HepG2 (cell line): Measurements from ENCODE around the gene EFCAB8. TPM values are rescaled to one million over a fixed set of nuclear protein-coding genes. Genes with fewer than 3 reads are reported as not detected.

ENCODE experiments used
- CBX2 ChIP-seq, 2 experiments: fragments of 200-600 bp in 1 of 2; sonication (generic); formaldehyde crosslinking in 1 of 2; IDR thresholded peaks; 2 replicates each; pipeline versions ENCODE4 v1.7.0 to v1.8.1; 2018 to 2022; ENCODE audit warnings: low read depth in 2 of 2, low read length in 1 of 2, mild to moderate bottlenecking in 1 of 2, missing genetic modification reagents in 1 of 2
- HHEX ChIP-seq: IDR thresholded peaks from 2 replicates; pipeline ENCODE4 v1.6.1; 2016; ENCODE audit warnings: control low read depth
- PLRG1 ChIP-seq: fragments of 450-650 bp; conservative IDR thresholded peaks from 2 replicates; pipeline ENCODE4 v1.6.1; 2016
- RAD51 ChIP-seq: fragments of 450-650 bp; IDR thresholded peaks from 2 replicates; pipeline ENCODE4 v1.6.1; 2016; ENCODE audit warnings: borderline replicate concordance
- RBM39 ChIP-seq: fragments of 200-400 bp; formaldehyde crosslinking; IDR thresholded peaks from one replicate; pipeline ENCODE4 v1.6.1; 2018; ENCODE audit warnings: antibody characterized with exemption, mild to moderate bottlenecking, low read depth, low read length; ENCODE audit not compliant: poor library complexity, severe bottlenecking
- ZNF570 ChIP-seq: sonication (generic); formaldehyde crosslinking; IDR thresholded peaks from 2 replicates; pipeline ENCODE4 v1.4.0; 2020; ENCODE audit warnings: mild to moderate bottlenecking, missing genetic modification reagents, borderline replicate concordance
- polyA plus RNA-seq, 8 experiments: library from polyadenylated mRNA; depleted of rRNA in 3 of 8; stranded (reverse) in 7 of 8; unstranded in 1 of 8; fragments of >200 nt; fragmentation: Illumina TruSeq in 4 of 8; extraction: Trizol in 4 of 8; gene quantifications; 2 replicates each; pipeline versions ENCODE4 v1.2.1 to v1.2.3, GENCODE V29; 2011 to 2016; ENCODE audit warnings: low read depth in 4 of 8, missing spikeins in 1 of 8, mixed read lengths in 1 of 8; ENCODE audit not compliant: insufficient read depth in 1 of 8
- total RNA-seq, 5 experiments: library from RNA; depleted of rRNA; stranded (reverse); fragments of >200 nt; fragmentation: Illumina TruSeq; extraction: Trizol; gene quantifications; 2 replicates each; pipeline ENCODE4 v1.2.3, GENCODE V29; 2016; ENCODE audit warnings: low read depth in 1 of 5
- TF ChIP-seq, protein P1 (sequence below): conservative IDR thresholded peaks from 2 replicates; pipeline ENCODE4 v1.6.1; 2018; ENCODE audit warnings: missing genetic modification reagents
- TF ChIP-seq, protein P2 (sequence below): sonication (generic); formaldehyde crosslinking; conservative IDR thresholded peaks from 2 replicates; pipeline ENCODE4 v1.8.0; 2022; ENCODE audit warnings: mild to moderate bottlenecking, moderate library complexity, missing genetic modification reagents
- TF ChIP-seq, protein P3 (sequence below): sonication (generic); formaldehyde crosslinking; IDR thresholded peaks from 2 replicates; pipeline ENCODE4 v1.4.0; 2020; ENCODE audit warnings: mild to moderate bottlenecking, missing genetic modification reagents
- TF ChIP-seq, protein P4 (sequence below): sonication (generic); formaldehyde crosslinking; IDR thresholded peaks from 2 replicates; pipeline ENCODE4 v1.5.0; 2020; ENCODE audit warnings: mild to moderate bottlenecking, missing genetic modification reagents
- TF ChIP-seq, protein P5 (sequence below): sonication (generic); formaldehyde crosslinking; IDR thresholded peaks from 2 replicates; pipeline ENCODE4 v1.5.1; 2020; ENCODE audit warnings: missing genetic modification reagents, mild to moderate bottlenecking, borderline replicate concordance
- TF ChIP-seq, protein P6 (sequence below): fragments of 450-650 bp; IDR thresholded peaks from 2 replicates; pipeline ENCODE4 v1.6.1; 2016

Gene EFCAB8
- total and polyA plus RNA-seq, 2 of the 13 experiments (the other 11 are each of a cell fraction or from before 2014, with no cell fraction given), result 0.15 to 0.22 TPM

DNA sequence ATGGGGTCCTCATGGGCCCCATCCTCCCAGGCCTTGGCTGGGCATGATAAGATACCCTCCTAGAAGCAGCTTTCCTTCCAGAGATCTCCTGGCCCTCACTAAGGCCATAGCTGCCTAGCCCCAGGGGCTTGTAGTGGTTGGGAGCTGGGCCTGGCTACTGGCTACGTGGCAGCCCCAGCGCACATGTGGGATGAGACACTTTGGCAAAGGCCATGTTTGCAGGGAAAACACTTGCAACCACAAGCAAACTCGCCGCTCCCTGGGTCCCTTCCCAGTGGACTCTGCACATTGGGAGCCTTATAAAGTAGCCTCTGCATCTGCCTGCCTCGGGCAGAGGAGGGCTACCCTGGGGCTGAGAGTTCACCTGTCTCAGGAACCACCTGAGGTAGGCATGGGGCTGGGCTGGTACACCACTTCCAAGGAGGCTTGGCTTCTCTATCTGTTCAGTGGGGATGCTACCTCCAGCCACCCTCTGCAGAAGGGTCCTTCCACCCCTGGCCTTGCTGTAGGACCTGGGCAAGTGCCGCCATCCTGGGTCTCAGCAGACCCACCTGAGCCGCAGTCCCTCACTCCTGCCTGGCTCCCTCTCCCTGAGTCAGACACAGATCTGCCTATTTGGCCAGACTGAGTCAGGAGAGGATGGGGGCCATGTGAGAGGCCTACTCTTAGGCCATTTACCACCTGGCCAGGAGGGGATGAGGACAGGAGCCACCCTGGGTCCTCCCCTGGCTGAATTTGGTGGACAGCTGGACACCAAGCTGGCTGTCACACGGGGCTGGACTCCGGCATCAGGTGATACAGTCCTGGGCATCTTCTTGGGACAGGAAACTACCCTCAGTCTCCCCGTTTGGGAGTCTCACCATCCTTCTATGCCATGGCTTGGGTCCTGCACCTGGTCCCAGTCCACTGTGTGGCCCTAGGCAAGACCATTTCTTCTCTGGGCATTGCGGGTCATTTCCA lies 148.9 kb downstream of the EFCAB8 start, which contains the start of gene BPIFB2 (continued):
- TF ChIP-seq, protein P1, sequence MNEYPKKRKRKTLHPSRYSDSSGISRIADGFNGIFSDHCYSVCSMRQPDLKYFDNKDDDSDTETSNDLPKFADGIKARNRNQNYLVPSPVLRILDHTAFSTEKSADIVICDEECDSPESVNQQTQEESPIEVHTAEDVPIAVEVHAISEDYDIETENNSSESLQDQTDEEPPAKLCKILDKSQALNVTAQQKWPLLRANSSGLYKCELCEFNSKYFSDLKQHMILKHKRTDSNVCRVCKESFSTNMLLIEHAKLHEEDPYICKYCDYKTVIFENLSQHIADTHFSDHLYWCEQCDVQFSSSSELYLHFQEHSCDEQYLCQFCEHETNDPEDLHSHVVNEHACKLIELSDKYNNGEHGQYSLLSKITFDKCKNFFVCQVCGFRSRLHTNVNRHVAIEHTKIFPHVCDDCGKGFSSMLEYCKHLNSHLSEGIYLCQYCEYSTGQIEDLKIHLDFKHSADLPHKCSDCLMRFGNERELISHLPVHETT, result no peak; the same call in 1 of the 2 replicates
- TF ChIP-seq CBX2 (IDR thresholded peaks at IDR 0.05; ENCODE audit: low read depth, low read length) (no peak), CBX2 (CRISPR knock-in tag; IDR thresholded peaks at IDR 0.05; ENCODE audit: low read depth) (no peak), HHEX (CRISPR knock-in tag) (peak; percentile 86), PLRG1 (no peak), RBM39 (no peak), ZNF570 (CRISPR knock-in tag) (no peak), RAD51 (no peak)
- TF ChIP-seq, protein P2, sequence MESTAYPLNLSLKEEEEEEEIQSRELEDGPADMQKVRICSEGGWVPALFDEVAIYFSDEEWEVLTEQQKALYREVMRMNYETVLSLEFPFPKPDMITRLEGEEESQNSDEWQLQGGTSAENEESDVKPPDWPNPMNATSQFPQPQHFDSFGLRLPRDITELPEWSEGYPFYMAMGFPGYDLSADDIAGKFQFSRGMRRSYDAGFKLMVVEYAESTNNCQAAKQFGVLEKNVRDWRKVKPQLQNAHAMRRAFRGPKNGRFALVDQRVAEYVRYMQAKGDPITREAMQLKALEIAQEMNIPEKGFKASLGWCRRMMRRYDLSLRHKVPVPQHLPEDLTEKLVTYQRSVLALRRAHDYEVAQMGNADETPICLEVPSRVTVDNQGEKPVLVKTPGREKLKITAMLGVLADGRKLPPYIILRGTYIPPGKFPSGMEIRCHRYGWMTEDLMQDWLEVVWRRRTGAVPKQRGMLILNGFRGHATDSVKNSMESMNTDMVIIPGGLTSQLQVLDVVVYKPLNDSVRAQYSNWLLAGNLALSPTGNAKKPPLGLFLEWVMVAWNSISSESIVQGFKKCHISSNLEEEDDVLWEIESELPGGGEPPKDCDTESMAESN (CRISPR knock-in tag), result peak; percentile 85; the same call in 1 of the 2 replicates
- TF ChIP-seq, protein P3, sequence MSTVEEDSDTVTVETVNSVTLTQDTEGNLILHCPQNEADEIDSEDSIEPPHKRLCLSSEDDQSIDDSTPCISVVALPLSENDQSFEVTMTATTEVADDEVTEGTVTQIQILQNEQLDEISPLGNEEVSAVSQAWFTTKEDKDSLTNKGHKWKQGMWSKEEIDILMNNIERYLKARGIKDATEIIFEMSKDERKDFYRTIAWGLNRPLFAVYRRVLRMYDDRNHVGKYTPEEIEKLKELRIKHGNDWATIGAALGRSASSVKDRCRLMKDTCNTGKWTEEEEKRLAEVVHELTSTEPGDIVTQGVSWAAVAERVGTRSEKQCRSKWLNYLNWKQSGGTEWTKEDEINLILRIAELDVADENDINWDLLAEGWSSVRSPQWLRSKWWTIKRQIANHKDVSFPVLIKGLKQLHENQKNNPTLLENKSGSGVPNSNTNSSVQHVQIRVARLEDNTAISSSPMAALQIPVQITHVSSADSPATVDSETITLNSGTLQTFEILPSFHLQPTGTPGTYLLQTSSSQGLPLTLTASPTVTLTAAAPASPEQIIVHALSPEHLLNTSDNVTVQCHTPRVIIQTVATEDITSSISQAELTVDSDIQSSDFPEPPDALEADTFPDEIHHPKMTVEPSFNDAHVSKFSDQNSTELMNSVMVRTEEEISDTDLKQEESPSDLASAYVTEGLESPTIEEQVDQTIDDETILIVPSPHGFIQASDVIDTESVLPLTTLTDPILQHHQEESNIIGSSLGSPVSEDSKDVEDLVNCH (CRISPR knock-in tag), result no peak
- TF ChIP-seq, protein P4, sequence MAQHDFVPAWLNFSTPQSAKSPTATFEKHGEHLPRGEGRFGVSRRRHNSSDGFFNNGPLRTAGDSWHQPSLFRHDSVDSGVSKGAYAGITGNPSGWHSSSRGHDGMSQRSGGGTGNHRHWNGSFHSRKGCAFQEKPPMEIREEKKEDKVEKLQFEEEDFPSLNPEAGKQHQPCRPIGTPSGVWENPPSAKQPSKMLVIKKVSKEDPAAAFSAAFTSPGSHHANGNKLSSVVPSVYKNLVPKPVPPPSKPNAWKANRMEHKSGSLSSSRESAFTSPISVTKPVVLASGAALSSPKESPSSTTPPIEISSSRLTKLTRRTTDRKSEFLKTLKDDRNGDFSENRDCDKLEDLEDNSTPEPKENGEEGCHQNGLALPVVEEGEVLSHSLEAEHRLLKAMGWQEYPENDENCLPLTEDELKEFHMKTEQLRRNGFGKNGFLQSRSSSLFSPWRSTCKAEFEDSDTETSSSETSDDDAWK, result no peak
- TF ChIP-seq, protein P5, sequence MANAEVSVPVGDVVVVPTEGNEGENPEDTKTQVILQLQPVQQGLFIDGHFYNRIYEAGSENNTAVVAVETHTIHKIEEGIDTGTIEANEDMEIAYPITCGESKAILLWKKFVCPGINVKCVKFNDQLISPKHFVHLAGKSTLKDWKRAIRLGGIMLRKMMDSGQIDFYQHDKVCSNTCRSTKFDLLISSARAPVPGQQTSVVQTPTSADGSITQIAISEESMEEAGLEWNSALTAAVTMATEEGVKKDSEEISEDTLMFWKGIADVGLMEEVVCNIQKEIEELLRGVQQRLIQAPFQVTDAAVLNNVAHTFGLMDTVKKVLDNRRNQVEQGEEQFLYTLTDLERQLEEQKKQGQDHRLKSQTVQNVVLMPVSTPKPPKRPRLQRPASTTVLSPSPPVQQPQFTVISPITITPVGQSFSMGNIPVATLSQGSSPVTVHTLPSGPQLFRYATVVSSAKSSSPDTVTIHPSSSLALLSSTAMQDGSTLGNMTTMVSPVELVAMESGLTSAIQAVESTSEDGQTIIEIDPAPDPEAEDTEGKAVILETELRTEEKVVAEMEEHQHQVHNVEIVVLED (CRISPR knock-in tag), result peak; percentile 73
- TF ChIP-seq, protein P6, sequence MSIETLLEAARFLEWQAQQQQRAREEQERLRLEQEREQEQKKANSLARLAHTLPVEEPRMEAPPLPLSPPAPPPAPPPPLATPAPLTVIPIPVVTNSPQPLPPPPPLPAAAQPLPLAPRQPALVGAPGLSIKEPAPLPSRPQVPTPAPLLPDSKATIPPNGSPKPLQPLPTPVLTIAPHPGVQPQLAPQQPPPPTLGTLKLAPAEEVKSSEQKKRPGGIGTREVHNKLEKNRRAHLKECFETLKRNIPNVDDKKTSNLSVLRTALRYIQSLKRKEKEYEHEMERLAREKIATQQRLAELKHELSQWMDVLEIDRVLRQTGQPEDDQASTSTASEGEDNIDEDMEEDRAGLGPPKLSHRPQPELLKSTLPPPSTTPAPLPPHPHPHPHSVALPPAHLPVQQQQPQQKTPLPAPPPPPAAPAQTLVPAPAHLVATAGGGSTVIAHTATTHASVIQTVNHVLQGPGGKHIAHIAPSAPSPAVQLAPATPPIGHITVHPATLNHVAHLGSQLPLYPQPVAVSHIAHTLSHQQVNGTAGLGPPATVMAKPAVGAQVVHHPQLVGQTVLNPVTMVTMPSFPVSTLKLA, result peak; percentile 67
